Activated CD4-positive, alpha-beta T cell treated with anti-CD3 and anti-CD28 coated beads, Interleukin-2, Interleukin-4, amounts not matched to agents 100 ng/mL and 50 ng/mL, durations not matched to agents 16 hours and 8 hours (primary cell): ENCODE data around the gene THOC5.
"Not testable (repeated sequence)": the region's sequence is repeated elsewhere in the genome, so short reads cannot be mapped to it uniquely, and the experiment has no call there.

Source experiments
- DNase-seq: peaks from one replicate; pipeline ENCODE4 v3.0.0-alpha.2; 2020; ENCODE audit warnings: low spot score

The THOC5 gene

GRCh38 chr22:29563652-29564460, 10.3 kb upstream of the THOC5 start:
- no peak for DNase-seq

GRCh38 chr22:29559853-29560252, 6.3 kb upstream of the THOC5 start:
- no peak for DNase-seq

DNA sequence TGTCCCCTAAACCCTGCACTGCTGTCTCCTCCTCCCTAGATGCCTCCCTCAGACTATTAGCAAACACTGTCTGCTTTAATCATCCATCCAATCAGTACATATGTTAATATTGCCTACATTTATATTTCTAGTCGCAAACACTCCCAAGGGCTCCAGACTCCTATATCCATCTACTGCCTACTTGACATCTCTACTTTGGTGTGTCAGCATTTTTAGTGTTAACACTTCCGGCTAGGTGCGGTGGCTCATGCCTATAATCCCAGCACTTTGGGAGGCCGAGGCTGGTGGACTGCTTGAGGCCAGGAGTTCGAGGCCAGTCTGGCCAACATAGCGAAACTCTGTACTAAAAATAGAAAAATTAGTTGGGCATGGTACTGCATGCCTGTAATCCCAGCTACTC, 5.5 kb upstream of the THOC5 start:
- DNase-seq: no peak

DNA sequence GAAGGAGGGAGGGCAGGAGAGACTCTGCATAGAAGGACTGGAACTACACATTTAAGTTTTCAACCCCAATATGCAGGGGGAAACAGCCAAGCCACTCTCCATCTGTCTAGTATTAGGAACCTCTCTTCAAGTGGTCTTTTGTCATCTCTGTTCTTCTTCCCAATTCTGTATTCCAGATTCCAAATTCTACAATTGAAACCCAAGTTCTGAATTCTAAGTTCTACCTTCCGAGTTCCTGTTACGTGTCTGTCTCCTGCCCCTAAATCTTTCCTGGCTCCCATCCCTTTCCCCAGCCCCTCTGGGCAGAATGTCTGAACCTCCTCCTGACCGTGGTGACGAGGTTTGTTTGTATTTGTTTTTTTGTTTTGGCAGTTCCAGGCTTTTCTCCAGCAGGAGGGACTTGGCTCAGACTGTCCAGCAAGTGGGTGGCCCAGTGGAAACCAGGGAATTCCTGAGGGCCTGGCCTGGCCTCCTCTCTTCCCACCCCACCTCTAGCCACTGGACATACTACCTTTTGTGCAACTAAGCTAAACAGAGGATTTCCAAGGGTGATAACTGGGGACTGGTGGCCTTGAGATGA, 1.6 kb upstream of the THOC5 start:
- DNase-seq: no peak

DNA sequence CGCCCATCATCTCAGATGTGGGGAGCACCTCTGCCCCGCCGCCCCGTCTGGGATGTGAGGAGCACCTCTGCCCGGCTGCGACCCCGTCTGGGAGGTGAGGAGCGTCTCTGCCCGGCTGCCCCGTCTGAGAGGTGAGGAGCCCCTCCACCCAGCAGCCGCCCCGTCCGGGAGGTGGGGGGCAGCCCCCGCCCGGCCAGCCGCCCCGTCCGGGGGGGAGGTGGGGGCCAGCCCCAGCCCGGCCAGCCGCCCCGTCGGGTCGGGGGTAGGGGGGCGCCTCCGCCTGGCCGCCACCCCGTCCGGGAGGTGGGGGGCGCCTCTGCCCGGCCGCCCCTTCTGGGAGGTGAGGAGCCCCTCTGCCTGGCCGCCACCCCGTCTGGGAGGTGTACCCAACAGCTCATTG, 1.2 kb downstream of the THOC5 start:
- DNase-seq: not testable (repeated sequence)

DNA sequence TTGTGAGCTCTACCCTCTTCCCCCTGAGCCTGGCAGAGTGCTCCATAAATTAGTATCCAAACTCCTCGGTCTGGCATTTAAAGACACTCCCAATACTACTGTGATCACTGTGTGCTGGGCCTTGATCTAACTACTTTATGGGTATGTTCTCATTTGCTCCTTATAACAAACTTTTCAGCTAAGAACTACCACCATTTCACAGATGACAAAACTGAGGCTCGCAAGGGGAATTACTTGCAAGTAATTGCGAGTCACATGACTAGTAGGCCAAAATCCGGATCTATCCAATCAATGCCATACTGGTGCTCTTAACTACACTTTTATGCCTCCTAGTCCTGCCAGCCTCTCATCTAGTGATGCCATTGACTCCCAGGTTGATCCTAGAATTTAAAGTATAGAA, 3.6 kb downstream of the THOC5 start:
- DNase-seq: no peak

- not testable (repeated sequence) for DNase-seq
Observed at GRCh38 chr22:29545045-29545444, 8.5 kb downstream of the THOC5 start.

DNA sequence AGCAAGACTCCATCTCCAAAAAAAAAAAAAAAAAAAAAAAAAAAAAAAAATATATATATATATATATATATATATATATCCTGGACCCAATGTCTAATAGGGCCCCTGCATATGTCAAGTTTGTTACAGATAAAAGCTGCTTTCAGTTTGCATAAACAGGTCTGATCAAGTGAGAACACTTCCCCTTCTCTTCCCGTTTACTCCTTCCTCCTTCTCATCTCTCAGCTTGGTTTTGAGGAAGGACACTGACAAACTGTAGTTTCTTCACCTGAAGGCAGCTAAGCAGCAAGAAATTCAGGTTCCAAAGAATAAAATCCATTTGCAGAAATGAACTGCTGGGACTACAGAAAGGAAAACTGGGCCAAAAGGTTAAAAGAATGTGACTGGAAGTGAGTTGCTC, 11.7 kb downstream of the THOC5 start:
- no peak for DNase-seq

- no peak for DNase-seq
Observed at GRCh38 chr22:29539105-29539504, 14.5 kb downstream of the THOC5 start.

GRCh38 chr22:29536411-29536810, 17.1 kb downstream of the THOC5 start:
- DNase-seq: no peak

DNA sequence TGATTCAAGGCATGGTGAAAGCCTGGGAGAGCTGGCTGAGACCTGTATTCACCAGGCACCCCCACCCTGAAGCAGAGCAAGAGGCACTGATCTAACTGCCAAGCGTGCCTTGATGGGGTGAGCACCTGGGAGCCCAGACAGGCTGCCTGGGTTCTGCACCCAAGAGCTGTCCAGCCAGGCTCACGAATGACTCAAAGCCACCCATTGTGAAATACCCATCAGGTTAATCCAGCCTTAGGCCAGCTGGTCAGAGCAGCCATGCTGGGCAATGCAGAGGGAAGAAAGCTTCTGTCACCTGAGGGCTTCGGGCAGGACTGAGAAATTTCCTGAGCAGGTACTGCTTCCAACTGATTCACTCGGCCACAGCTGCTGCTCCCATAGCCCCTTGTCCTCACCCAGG, 22.1 kb downstream of the THOC5 start:
- no peak for DNase-seq

- no peak for DNase-seq
Observed at GRCh38 chr22:29530716-29531115, 22.8 kb downstream of the THOC5 start.

DNA sequence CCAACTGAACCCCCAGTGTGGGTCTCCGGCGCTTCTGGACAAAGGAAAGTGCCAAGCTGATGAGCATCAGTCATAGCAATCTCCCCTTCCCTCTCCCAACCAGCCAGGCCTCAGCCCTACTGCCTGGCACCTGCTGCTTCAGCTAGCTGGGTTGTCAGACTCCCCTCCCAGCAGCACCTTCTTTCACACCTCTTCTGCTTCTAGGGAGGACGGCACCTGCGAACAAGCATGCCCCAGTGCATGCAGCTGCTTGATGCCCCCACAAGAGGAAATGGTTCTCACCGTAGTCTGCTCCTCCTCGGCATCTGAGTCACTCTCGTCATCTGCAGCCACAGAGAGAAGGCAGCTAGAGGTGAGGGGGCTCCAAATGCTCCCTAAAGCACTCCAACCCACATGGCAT, 25.4 kb downstream of the THOC5 start:
- DNase-seq: no peak

DNA sequence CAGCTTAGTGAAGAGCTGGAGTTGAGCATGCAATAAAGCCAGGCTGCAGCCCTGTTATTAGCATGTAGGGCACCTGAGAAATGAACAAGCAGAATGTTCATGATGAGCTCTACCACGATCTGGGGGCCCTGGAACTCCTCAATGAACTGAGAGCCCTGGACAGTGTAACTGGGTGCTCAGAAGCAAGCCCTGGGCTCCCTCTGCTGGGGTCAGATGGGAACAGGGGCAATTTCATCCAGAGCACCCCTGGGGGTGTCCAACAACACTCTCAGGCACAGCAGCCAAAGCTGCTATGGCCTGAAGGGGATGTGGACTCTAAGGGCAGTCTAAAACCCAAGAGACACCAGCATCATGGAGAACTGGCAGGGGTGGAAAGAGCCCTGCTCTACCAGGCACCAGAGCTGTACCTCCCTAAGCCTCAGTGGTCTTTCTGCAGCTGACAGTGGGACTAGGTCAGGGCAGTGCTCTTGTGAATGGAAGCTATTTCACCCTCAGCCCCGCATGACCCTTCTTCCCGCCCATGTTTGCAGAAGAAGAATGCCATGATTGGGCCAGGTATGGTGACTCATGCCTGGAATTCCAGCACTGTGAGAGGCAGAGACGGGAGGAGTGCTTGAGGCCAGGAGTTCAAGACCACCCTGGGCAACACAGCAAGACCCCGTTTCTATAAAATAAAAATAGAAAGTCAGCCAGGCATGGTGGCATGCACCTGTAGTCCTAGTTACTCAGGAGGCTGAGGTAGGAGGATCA, 28.9 kb downstream of the THOC5 start:
- DNase-seq: peak; percentile 5

GRCh38 chr22:29523761-29524160, 29.8 kb downstream of the THOC5 start:
- no peak for DNase-seq

- DNase-seq: no peak
Observed at GRCh38 chr22:29521526-29521925, 32.0 kb downstream of the THOC5 start.

- no peak for DNase-seq
Observed at GRCh38 chr22:29520851-29521250, 32.7 kb downstream of the THOC5 start.

- no peak for DNase-seq
Observed at GRCh38 chr22:29519996-29520395, 33.6 kb downstream of the THOC5 start.

- no peak for DNase-seq
Observed at GRCh38 chr22:29518427-29518826, 35.1 kb downstream of the THOC5 start.

DNA sequence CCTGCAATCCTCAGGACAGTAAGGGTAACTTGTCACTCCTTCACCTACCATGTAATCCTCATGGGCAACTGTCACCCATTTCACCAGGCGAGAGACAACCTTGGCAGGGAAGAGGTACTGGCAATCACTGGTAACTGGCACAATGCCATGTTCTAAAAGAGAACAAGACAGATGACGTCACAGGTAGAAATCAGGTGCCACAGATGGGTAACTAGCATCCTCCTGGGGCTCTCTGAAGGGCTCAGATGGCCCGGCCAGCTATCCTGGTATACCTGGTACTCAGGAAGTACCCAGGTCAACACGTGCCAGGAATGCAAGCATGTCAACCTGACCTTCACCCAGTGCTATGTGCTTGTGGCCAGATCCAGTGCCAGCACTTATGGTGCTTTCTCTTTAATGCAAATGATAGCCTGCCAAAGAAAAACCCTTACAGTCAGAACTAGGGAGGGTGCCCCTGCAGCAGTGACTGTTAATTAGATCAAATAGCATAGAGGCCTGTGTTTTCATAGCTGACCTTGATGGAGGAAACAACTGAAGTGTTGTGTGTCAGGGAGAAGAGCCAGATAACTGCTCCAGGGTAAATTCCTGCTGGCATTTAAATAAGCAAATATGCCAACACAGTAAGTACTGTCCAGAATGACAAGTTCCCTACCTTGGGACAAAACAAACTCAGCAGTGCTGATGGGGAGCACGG, 36.2 kb downstream of the THOC5 start:
- no peak for DNase-seq

- no peak for DNase-seq
Observed at GRCh38 chr22:29512031-29512430, 41.5 kb downstream of the THOC5 start.

- no peak for DNase-seq
Observed at GRCh38 chr22:29511126-29511862, 42.3 kb downstream of the THOC5 start.
